SK-N-SH (cell line): ENCODE measurements around the gene FAM149A. TPM values are rescaled to one million over a fixed set of nuclear protein-coding genes. Genes with fewer than 3 reads are reported as not detected.

Experiments used
- CTCF ChIA-PET: fragments of 300-600, 350-600 bp; formaldehyde crosslinking; extraction: SDS; loops from one replicate; lab custom pipeline; 2021; lab: Yijun Ruan, JAX
- POLR2A ChIA-PET: fragments of 350-600 bp; sonication (Branson Sonifier 250); formaldehyde crosslinking; extraction: SDS; loops from one replicate; lab custom pipeline; 2020; ENCODE audit warnings: antibody characterized with exemption, inconsistent platforms; lab: Yijun Ruan, JAX
- DNase-seq: peaks from one replicate; pipeline ENCODE4 v3.0.0; 2012
- H2AFZ ChIP-seq: fragments of 200-600 bp; sonication (generic); 2 replicates; pipeline ENCODE4 v1.8.1; 2016; ENCODE audit warnings: antibody characterized with exemption, mild to moderate bottlenecking, low read depth
- H3F3A ChIP-seq: fragments of 200-600 bp; sonication (generic); replicated peaks from 2 replicates; pipeline ENCODE3; 2016; ENCODE audit warnings: antibody characterized with exemption, mild to moderate bottlenecking; ENCODE audit not compliant: insufficient read depth
- H3K27ac ChIP-seq, 2 experiments: fragments of 200-500 bp in 1 of 2; fragments of 200-600 bp in 1 of 2; sonication (Bioruptor generic) in 1 of 2; sonication (generic), shearing (Covaris generic) in 1 of 2; 2 replicates each; pipeline versions ENCODE4 v1.5.1 to v1.6.1; 2014 to 2016; ENCODE audit warnings: low read depth in 2 of 2, inconsistent platforms in 1 of 2, low read length in 1 of 2, mild to moderate bottlenecking in 1 of 2, mixed read lengths in 1 of 2
- H3K27me3 ChIP-seq: fragments of 200-600 bp; sonication (generic), shearing (Covaris generic); 2 replicates; pipeline ENCODE4 v1.6.1; 2016; ENCODE audit warnings: mixed run types; ENCODE audit not compliant: insufficient read depth
- H3K36me3 ChIP-seq, 2 experiments: fragments of 200-500 bp in 1 of 2; fragments of 200-600 bp in 1 of 2; sonication (Bioruptor generic) in 1 of 2; sonication (generic) in 1 of 2; replicated peaks in 1 of 2; 2 replicates each; pipeline versions ENCODE3 to v1.5.1; 2014 to 2016; ENCODE audit warnings: low read length in 1 of 2, mild to moderate bottlenecking in 1 of 2; ENCODE audit not compliant: insufficient read depth in 2 of 2, control insufficient read depth in 1 of 2
- H3K4me1 ChIP-seq, 2 experiments: fragments of 200-500 bp in 1 of 2; fragments of 200-600 bp in 1 of 2; sonication (Bioruptor generic) in 1 of 2; sonication (generic), shearing (Covaris generic) in 1 of 2; 2 replicates each; pipeline versions ENCODE4 v1.5.1 to v1.6.1; 2014 to 2016; ENCODE audit warnings: low read depth in 1 of 2, low read length in 1 of 2, mixed run types in 1 of 2; ENCODE audit not compliant: insufficient read depth in 2 of 2, control insufficient read depth in 1 of 2
- H3K4me2 ChIP-seq: fragments of 200-600 bp; sonication (generic), shearing (Covaris generic); 2 replicates; pipeline ENCODE4 v1.6.1; 2017; ENCODE audit warnings: mixed run types
- H3K4me3 ChIP-seq, 2 experiments: fragments of 200-500 bp in 1 of 2; fragments of 200-600 bp in 1 of 2; sonication (Bioruptor generic) in 1 of 2; sonication (generic), shearing (Covaris generic) in 1 of 2; 2 replicates each; pipeline versions ENCODE4 v1.5.1 to v1.8.1; 2014 to 2016; ENCODE audit warnings: low read depth in 2 of 2, inconsistent platforms in 1 of 2, low read length in 1 of 2, mild to moderate bottlenecking in 1 of 2, mixed read lengths in 1 of 2, moderate library complexity in 1 of 2
- H3K79me2 ChIP-seq: fragments of 200-600 bp; sonication (generic); 2 replicates; pipeline ENCODE4 v1.8.1; 2017; ENCODE audit warnings: mild to moderate bottlenecking; ENCODE audit not compliant: insufficient read depth
- H3K9ac ChIP-seq: fragments of 200-600 bp; sonication (generic); 2 replicates; pipeline ENCODE4 v1.6.1; 2017; ENCODE audit warnings: mixed run types
- H3K9me2 ChIP-seq: fragments of 200-600 bp; sonication (generic); 2 replicates; pipeline ENCODE4 v1.6.1; 2017; ENCODE audit warnings: mixed run types
- H3K9me3 ChIP-seq: fragments of 200-600 bp; sonication (generic); 2 replicates; pipeline ENCODE4 v1.6.1; 2017; ENCODE audit warnings: mixed run types, mild to moderate bottlenecking, moderate library complexity
- H4K20me1 ChIP-seq: fragments of 200-600 bp; sonication (generic); 2 replicates; pipeline ENCODE4 v1.6.1; 2017; ENCODE audit warnings: mild to moderate bottlenecking, mixed run types; ENCODE audit not compliant: insufficient read depth
- CHD2 ChIP-seq: fragments of 150-350 bp; IDR thresholded peaks from 2 replicates; pipeline ENCODE4 v1.6.1; 2018; ENCODE audit warnings: low read length; ENCODE audit not compliant: partially characterized antibody
- ELF1 ChIP-seq: IDR thresholded peaks from 2 replicates; pipeline ENCODE4 v1.4.0; 2012
- FOXJ3 ChIP-seq: sonication (generic); formaldehyde crosslinking; IDR thresholded peaks from 2 replicates; pipeline ENCODE4 v1.5.1; 2020; ENCODE audit warnings: mild to moderate bottlenecking, missing genetic modification reagents
- MAX ChIP-seq: IDR thresholded peaks from 2 replicates; pipeline ENCODE4 v1.4.0; 2012; ENCODE audit warnings: low read depth
- NFIC ChIP-seq: IDR thresholded peaks from 2 replicates; pipeline ENCODE4 v1.4.0; 2012; ENCODE audit warnings: borderline replicate concordance
- SIN3A ChIP-seq: IDR thresholded peaks from 2 replicates; pipeline ENCODE4 v1.6.1; 2012; ENCODE audit warnings: low read depth, mild to moderate bottlenecking, low read length, moderate library complexity, borderline replicate concordance
- TAF1 ChIP-seq: IDR thresholded peaks from 2 replicates; pipeline ENCODE4 v1.6.1; 2012; ENCODE audit warnings: low read depth, mild to moderate bottlenecking, low read length, moderate library complexity, borderline replicate concordance
- TEAD4 ChIP-seq: IDR thresholded peaks from 2 replicates; pipeline ENCODE4 v1.4.0; 2012; ENCODE audit warnings: mild to moderate bottlenecking, borderline replicate concordance; ENCODE audit not compliant: insufficient read depth
- WGBS: methylation state at CpG from one replicate; pipeline ENCODE4 v1.1.6; 2017; ENCODE audit warnings: low lambda C conversion rate; 5-methylcytosine and 5-hydroxymethylcytosine counted together
- polyA plus RNA-seq, 3 experiments: library from polyadenylated mRNA; depleted of rRNA; stranded (reverse); fragments of >200 nt; gene quantifications; 2 replicates each; pipeline ENCODE4 v1.2.3, GENCODE V29; 2012
- TF ChIP-seq, protein P1 (sequence below): fragments of 150-350 bp; IDR thresholded peaks from 2 replicates; pipeline ENCODE4 v1.6.1; 2017; ENCODE audit warnings: antibody characterized with exemption, low read length, low read depth, borderline replicate concordance
- TF ChIP-seq, protein P2 (sequence below): fragments of 150-350 bp; IDR thresholded peaks from 2 replicates; pipeline ENCODE4 v1.6.1; 2016; ENCODE audit warnings: mild to moderate bottlenecking, low read depth, low read length

FAM149A gene
- polyA plus RNA-seq, 1 of the 3 experiments (the other 2 are of a cell fraction), result 0.38 TPM

GRCh38 chr4:186088523-186088922, 16.0 kb upstream of the FAM149A start:
- H4K20me1 ChIP-seq, result no peaks in the 10 kb centered on the region
- no peaks in the 10 kb centered on the region for H3K4me1 ChIP-seq
- no peak overlapping the region for H3K4me2 ChIP-seq
- H3K4me3 ChIP-seq, result no peak overlapping the region
- no peaks in the 10 kb centered on the region for H3K9me3 ChIP-seq
- no peaks in the 10 kb centered on the region for H3K9me2 ChIP-seq
- DNase-seq, result no peak
- no peak overlapping the region for H3K27ac ChIP-seq
- ChIA-PET POLR2A (no interaction called here), CTCF (no interaction called here)
- no peak overlapping the region for H2AFZ ChIP-seq
- TF ChIP-seq CHD2 (no peak), FOXJ3 (CRISPR knock-in tag) (no peak), MAX (no peak), SIN3A (no peak), TAF1 (no peak)
- TF ChIP-seq, protein P1, sequence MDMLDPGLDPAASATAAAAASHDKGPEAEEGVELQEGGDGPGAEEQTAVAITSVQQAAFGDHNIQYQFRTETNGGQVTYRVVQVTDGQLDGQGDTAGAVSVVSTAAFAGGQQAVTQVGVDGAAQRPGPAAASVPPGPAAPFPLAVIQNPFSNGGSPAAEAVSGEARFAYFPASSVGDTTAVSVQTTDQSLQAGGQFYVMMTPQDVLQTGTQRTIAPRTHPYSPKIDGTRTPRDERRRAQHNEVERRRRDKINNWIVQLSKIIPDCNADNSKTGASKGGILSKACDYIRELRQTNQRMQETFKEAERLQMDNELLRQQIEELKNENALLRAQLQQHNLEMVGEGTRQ, result no peak
- no peaks in the 10 kb centered on the region for H3K27me3 ChIP-seq
- H3K79me2 ChIP-seq, result no peaks in the 10 kb centered on the region
- no peaks in the 10 kb centered on the region for H3K36me3 ChIP-seq
- H3K9ac ChIP-seq, result no peak overlapping the region
- no peaks in the 10 kb centered on the region for H3F3A ChIP-seq

DNA sequence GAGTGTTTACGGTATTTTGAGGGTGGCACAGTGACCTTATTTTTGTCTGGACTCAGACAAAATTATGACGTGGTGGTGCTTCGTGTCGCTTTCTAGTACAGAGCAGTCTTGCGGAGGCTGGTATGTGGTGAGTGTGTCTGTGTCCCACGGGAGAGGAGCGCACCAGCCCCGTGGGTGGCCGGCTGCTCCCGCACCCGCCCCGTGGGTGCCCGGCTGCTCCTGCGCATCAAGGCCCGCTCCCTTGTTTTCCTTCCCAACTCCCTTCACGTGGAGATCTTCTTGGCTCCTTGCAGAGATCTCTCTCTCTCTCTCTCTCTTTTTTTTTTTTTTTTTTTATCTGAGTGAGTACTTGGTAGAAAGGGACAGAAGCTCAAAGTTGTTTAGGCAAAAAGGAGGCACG, 12.2 kb upstream of the FAM149A start:
- Histone ChIP-seq H3K4me1 (no peaks in the 10 kb centered on the region; a peak in 1 of 4 replicates), H3K4me3 (no peak overlapping the region), H4K20me1 (no peaks in the 10 kb centered on the region), H3K79me2 (no peaks in the 10 kb centered on the region), H3K27ac (no peak overlapping the region), H3K36me3 (no peaks in the 10 kb centered on the region), H3K9me3 (no peaks in the 10 kb centered on the region), H3F3A (no peaks in the 10 kb centered on the region), H3K9me2 (no peaks in the 10 kb centered on the region), H3K9ac (no peak overlapping the region), H3K27me3 (no peaks in the 10 kb centered on the region), H2AFZ (no peak overlapping the region), H3K4me2 (no peak overlapping the region)
- 76% methylated on average over 17 of the region's 17 CpGs for WGBS
- DNase-seq, result no peak
- POLR2A ChIA-PET, result no interaction called here
- CTCF ChIA-PET, result interaction anchor here (1.4 kb wide), 1 partner anchor 55 kb away, joined by 3 read pairs; no protein-coding TSS in a partner anchor
- TF ChIP-seq TEAD4, result no peak
- no peak for TF ChIP-seq ELF1
- TF ChIP-seq, protein P2, sequence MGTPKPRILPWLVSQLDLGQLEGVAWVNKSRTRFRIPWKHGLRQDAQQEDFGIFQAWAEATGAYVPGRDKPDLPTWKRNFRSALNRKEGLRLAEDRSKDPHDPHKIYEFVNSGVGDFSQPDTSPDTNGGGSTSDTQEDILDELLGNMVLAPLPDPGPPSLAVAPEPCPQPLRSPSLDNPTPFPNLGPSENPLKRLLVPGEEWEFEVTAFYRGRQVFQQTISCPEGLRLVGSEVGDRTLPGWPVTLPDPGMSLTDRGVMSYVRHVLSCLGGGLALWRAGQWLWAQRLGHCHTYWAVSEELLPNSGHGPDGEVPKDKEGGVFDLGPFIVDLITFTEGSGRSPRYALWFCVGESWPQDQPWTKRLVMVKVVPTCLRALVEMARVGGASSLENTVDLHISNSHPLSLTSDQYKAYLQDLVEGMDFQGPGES, result no peak
- TF ChIP-seq MAX, result no peak
- TF ChIP-seq NFIC, result no peak
- TF ChIP-seq, all 33 proteins: peak for 0
